CD4-positive, alpha-beta T cell treated with Interleukin-15 for 4 hours (primary cell): ENCODE measurements around the gene DAPK1.
A peak's percentile ranks its signal among the peaks of the same experiment; 100 is the strongest.

Experiments used
- DNase-seq: peaks from one replicate; pipeline ENCODE4 v3.0.0-alpha.2; 2020; ENCODE audit warnings: low spot score

Gene DAPK1

GRCh38 chr9:87668722-87669121 lies 171.1 kb downstream of the DAPK1 start:
- no peak for DNase-seq

- DNase-seq = no peak
These were observed 173.1 kb downstream of the DAPK1 start for GRCh38 chr9:87670572-87671264.

DNA sequence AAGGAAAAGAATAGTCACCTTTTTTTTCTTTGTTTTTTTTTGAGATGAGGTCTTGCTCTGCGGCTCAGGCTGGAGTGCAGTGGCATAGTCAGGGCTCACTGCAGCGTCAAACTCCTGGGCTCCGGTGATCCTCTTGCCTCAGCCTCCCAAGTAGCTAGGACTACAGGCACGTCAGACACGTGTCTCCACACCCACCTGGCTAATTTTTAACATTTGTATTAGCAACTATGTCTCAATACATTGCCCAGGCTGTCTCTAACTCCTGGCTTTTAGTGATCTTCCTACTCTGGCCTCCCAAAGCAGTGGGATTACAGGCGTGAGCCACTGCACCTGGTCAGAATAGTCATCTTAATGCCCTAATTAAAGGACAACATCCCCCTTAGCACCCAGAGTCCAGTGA lies 173.8 kb downstream of the DAPK1 start:
- DNase-seq = no peak

DNA sequence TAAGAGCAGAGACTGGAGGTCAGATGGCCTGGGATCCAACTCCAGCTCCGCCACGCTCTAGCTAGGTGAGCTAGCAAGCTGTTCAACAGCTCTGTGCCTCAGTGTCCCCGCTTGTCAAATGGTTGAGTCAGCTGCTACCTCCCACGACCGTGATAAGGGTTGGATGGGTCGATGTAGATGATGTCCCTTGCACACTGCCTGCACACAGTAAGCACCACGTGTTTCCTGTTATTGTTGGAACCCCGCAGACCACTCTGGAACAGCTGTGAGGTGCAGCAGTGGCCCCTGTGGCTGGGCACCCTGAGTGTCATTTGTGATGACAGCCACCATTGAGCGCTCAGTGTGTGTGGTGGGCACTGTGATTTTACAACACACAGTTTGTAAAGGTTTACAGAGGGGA lies 174.3 kb downstream of the DAPK1 start:
- DNase-seq = no peak

GRCh38 chr9:87672586-87672985 lies 174.9 kb downstream of the DAPK1 start:
- no peak for DNase-seq

DNA sequence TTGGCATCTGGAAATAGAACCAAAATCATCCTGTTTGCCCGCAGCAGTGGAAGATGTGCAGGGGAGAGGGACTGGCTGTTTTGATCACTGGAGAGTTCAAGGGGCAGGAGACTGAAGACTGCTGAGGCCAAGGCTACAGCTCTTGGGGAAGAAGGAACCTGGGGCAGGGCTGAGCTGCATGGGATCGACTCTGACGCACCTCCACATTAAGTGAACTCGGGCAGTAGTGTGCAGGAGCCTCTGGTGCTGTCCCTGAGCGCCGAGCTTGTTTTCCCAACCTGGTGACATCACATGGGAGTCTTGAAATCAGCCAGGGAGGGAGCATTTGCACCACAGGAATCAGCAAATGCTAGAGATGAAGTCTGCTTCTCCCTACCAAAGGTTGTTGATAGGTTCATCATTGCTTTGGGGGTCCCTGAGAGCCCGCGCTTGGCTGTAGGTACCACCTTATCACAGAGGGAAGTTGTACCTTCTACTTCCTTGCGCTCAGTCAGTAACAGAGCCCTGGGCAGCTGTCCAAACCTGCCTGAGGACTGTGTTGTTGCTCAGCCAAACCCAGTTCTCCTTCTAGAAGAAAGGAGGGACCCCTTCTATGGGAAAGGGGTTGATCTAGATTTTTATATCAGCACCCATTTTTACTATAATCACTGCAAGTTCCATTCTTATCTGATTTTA lies 175.9 kb downstream of the DAPK1 start:
- DNase-seq = no peak

GRCh38 chr9:87674565-87675299 lies 177.1 kb downstream of the DAPK1 start:
- no peak for DNase-seq

GRCh38 chr9:87675906-87676515 lies 178.3 kb downstream of the DAPK1 start:
- no peak for DNase-seq

DNA sequence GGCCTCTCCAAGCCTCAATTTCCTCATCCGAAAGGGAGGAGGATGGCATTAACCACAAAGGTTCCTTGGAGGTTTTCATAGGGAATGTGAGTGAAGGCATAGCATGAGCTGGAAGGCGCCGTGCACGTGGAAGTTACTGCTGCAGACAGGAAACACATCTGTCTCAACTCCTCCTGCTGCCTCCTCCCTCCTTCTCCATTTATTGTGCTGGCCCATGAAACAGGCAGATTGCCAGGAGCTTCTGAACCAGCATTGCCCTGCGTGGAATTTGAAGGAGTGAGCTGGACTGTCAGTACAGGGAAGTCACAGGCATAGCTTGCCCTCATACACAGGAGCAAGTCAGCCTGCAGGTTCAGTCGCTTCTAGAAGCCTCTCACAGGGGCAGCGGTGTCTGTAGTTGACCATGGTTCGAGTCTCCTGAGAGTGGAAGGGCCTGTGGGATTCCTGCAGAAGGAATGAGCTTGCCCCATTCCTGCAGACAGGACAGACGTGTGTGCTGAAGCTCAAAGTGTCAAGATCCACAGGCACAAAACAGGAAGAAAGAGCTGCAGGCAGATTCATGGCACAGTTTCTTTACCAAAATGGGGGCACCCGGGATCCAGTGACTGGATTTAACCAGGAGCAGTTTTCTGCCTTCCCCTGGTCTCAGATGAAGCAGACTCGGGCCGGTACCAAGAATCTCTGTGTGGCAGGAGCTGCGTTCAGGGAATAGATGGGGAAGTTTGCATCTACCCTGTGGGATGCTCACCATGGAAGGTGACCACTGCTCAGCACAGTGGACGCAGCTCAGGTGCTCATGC lies 179.5 kb downstream of the DAPK1 start:
- no peak for DNase-seq

- DNase-seq = no peak
These were observed 180.3 kb downstream of the DAPK1 start for GRCh38 chr9:87677776-87678587.

GRCh38 chr9:87678650-87679355 lies 181.1 kb downstream of the DAPK1 start:
- peak; percentile 43 for DNase-seq

DNA sequence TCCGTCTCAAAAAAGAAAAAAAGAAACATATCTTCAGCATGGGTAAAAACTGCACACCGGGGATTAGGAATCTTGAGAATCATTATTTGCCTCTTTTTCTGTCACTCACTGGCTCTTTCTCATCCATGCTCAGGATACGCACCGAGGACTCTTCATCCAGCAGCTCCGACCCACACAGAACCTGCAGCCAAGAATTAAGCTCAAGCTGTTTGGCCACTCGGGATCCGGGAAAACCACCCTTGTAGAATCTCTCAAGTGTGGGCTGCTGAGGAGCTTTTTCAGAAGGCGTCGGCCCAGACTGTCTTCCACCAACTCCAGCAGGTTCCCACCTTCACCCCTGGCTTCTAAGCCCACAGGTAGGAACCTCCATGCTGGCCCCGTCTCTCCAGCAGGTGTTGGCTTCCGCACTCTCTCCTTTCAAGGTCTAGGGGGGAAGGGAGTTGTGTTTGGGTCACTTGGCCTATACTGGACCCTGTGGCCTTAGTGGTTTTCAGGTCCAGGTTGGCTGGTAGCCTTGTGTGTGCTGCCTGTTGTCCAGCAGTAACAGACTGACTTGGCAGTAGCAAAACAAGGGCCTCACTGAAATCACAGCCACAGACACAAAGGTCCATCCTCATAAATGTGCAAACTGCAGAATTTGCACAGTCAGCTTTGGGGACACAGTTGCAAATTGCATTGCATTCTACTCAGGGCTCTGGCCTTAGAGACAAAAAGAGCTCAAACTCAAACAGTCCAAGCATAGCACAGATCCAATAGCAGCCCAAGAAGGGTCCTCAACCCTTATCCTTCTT lies 183.8 kb downstream of the DAPK1 start:
- DNase-seq = no peak

GRCh38 chr9:87682085-87682484 lies 184.4 kb downstream of the DAPK1 start:
- no peak for DNase-seq

DNA sequence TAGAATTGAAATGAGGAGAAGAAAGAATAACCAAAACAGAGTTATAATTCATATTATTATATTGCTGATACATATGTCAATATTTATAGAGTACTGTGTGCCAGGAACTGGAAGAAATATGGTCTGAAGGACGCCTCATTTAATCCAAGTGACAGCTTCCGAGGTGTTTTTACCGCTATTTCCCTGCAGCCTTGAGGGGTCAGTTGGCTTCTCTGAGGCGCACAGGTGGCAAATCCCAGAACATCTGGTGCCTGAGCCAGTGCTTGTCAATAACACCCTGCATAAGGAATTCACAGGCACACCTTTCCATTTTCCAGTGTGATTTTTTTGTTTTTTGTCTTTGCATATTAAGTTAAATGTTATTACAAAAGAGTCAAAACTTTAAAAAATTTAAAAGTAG lies 185.0 kb downstream of the DAPK1 start:
- DNase-seq = no peak

- DNase-seq = no peak
These were observed 186.3 kb downstream of the DAPK1 start for GRCh38 chr9:87683751-87684626.

DNA sequence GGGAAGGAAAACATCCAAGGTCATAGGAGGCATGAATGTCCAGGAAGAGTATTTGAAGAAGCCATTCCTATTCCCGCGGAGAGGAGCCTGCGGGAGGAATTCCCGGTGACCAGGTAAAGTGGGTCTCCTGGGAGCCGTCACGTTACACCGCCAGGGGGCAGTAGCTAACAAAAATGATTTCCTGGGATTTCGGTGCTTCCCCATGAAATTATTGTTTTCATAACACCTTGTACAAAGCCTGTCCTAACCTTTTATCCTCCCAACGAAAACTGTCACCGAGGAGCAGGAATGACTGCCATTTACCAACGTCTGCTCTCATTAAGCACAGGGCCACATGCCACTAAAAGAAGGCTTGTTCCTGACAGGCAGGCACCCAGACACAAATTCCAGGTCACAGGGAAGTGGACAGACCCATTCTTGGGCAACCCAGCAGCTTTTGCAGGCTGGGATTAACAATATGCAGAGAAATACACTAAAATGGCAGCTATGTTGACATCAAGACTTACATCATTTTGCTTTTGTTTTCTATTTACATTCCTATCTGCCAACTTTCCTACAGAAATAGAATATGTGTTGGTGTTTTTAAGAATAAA lies 187.1 kb downstream of the DAPK1 start:
- DNase-seq = no peak

GRCh38 chr9:87685441-87685840 lies 187.8 kb downstream of the DAPK1 start:
- no peak for DNase-seq

DNA sequence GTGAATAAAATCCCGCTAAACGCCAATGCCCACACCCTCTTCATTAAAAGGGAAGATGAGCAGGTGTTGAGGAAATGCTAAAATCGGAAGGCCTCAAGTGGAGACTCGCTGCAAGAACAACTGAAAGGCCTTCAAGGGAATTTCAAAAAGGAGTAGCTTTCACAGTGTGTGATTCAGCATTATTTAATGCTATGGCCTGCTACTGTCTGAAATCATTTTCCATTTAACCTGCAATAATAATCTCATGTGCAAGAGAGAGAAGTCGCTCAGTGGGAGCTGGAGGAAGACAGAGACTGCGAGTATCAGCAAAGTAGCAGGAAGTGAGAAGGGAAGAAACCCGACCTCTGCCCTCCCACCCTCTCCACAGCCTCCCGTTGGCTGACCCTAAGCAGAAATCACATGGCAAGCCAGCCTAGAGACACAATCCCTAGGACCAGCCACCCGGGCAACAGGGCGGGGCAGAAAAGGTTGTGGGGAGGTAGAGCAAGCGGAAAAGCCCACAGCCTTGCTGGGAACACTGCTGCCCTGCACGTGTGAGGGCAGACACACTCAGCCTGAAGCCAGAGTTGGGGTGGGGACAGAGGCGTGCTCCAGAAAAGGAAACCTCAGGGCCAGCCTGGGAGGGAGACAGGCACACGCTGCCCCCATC lies 188.3 kb downstream of the DAPK1 start:
- DNase-seq = no peak
